Suprapubic skin (tissue), 4 donors: ENCODE data around the gene DNLZ. TPM values are rescaled to one million over a fixed set of nuclear protein-coding genes. Genes with fewer than 3 reads are reported as not detected.
A peak's percentile ranks its signal among the peaks of the same experiment; 100 is the strongest.

ENCODE experiments used
- DNase-seq, 2 donors: peaks; one replicate each; pipeline ENCODE4 v3.0.0-alpha.2; 2019; ENCODE audit warnings: low spot score in 2 of 2
- H3K27ac ChIP-seq: fragments of 200-600 bp; sonication (generic); one replicate; pipeline ENCODE4 v1.5.1; 2019
- H3K27me3 ChIP-seq: fragments of 200-600 bp; sonication (generic); one replicate; pipeline ENCODE4 v1.5.1; 2019
- H3K36me3 ChIP-seq: fragments of 200-600 bp; sonication (generic); one replicate; pipeline ENCODE4 v1.5.1; 2019
- H3K4me1 ChIP-seq: fragments of 200-600 bp; sonication (generic); one replicate; pipeline ENCODE4 v1.5.1; 2019
- H3K4me3 ChIP-seq: fragments of 200-600 bp; sonication (generic); one replicate; pipeline ENCODE4 v1.5.1; 2019; ENCODE audit warnings: mild to moderate bottlenecking
- H3K9me3 ChIP-seq: fragments of 200-600 bp; sonication (generic); one replicate; pipeline ENCODE4 v1.5.1; 2019
- CTCF ChIP-seq, 2 donors: fragments of 200-600 bp in 1 of 2; fragments of 450-650 bp in 1 of 2; sonication (generic) in 1 of 2; IDR thresholded peaks; one replicate each; pipeline ENCODE4 v1.5.1; 2016 to 2019; ENCODE audit warnings: antibody characterized with exemption in 2 of 2, mild to moderate bottlenecking in 1 of 2, moderate library complexity in 1 of 2
- EP300 ChIP-seq: sonication (generic); formaldehyde crosslinking; IDR thresholded peaks from one replicate; pipeline ENCODE4 v1.6.1; 2017; ENCODE audit warnings: antibody characterized with exemption
- POLR2A ChIP-seq, 2 donors: fragments of 450-650 bp; IDR thresholded peaks; one replicate each; pipeline ENCODE4 v1.6.1; 2017; ENCODE audit warnings: antibody characterized with exemption in 2 of 2, mild to moderate bottlenecking in 2 of 2, moderate library complexity in 2 of 2
- POLR2AphosphoS5 ChIP-seq, 3 donors: sonication (generic); formaldehyde crosslinking; IDR thresholded peaks; one replicate each; pipeline ENCODE4 v1.6.1; 2017; ENCODE audit warnings: antibody characterized with exemption in 3 of 3
- WGBS: methylation state at CpG from one replicate; pipeline ENCODE4 v1.1.5; 2018; 5-methylcytosine and 5-hydroxymethylcytosine counted together
- total RNA-seq, 4 donors: library from RNA; depleted of rRNA; stranded (reverse); fragments of >200 nt; gene quantifications; one replicate each; pipeline ENCODE4 v1.1.0, GENCODE V29; 2016

Gene DNLZ
- total RNA-seq, 4 donors from 2014 or later, result 11.3 to 46.4 (median 37.9) TPM

GRCh38 chr9:136375096-136375495, 11.6 kb upstream of the DNLZ start:
- Histone ChIP-seq H3K27me3 (no peaks in the 10 kb centered on the region), H3K4me1 (peaks cover 21% of the 10 kb centered on the region), H3K9me3 (no peaks in the 10 kb centered on the region), H3K4me3 (no peak overlapping the region), H3K27ac (no peak overlapping the region), H3K36me3 (peaks cover 24% of the 10 kb centered on the region)
- WGBS, result 89% methylated on average over 9 of the region's 12 CpGs
- no peak for TF ChIP-seq POLR2A (IDR thresholded peaks at IDR 0.05)
- TF ChIP-seq EP300, result no peak
- no peak for TF ChIP-seq POLR2AphosphoS5 (IDR thresholded peaks at IDR 0.05)
- TF ChIP-seq CTCF (IDR thresholded peaks at IDR 0.05), result no peak
- DNase-seq, result no peak

- Histone ChIP-seq H3K36me3 (peaks cover 15% of the 10 kb centered on the region), H3K27me3 (no peaks in the 10 kb centered on the region), H3K27ac (no peak overlapping the region), H3K4me3 (no peak overlapping the region), H3K4me1 (peaks cover 21% of the 10 kb centered on the region), H3K9me3 (no peaks in the 10 kb centered on the region)
- WGBS, result 42% methylated on average over 5 of the region's 14 CpGs
- DNase-seq, result no peak
- TF ChIP-seq EP300 (no peak), POLR2AphosphoS5 (IDR thresholded peaks at IDR 0.05) (no peak), POLR2A (IDR thresholded peaks at IDR 0.05) (no peak), CTCF (IDR thresholded peaks at IDR 0.05) (no peak)
These were observed 10.6 kb upstream of the DNLZ start for GRCh38 chr9:136374183-136374575.

GRCh38 chr9:136373300-136374182, 10.0 kb upstream of the DNLZ start, which contains the start of gene CARD9:
Gene CARD9, minus strand, starts transcription at chr9:136373669. Its CDS starts 1,591 bp downstream, at chr9:136372078.
- 27% methylated on average over 6 of the region's 27 CpGs for WGBS
- no peaks in the 10 kb centered on the region for H3K9me3 ChIP-seq
- peaks cover 21% of the 10 kb centered on the region for H3K4me1 ChIP-seq
- peaks cover 8% of the 10 kb centered on the region for H3K36me3 ChIP-seq
- no peak for DNase-seq
- no peak within 1 kb of the TSS for H3K27ac ChIP-seq
- H3K4me3 ChIP-seq, result peak within 1 kb of the TSS; percentile 29
- TF ChIP-seq EP300 (no peak), POLR2AphosphoS5 (IDR thresholded peaks at IDR 0.05) (no peak), POLR2A (IDR thresholded peaks at IDR 0.05) (no peak), CTCF (IDR thresholded peaks at IDR 0.05) (no peak)
- H3K27me3 ChIP-seq, result no peaks in the 10 kb centered on the region

DNA sequence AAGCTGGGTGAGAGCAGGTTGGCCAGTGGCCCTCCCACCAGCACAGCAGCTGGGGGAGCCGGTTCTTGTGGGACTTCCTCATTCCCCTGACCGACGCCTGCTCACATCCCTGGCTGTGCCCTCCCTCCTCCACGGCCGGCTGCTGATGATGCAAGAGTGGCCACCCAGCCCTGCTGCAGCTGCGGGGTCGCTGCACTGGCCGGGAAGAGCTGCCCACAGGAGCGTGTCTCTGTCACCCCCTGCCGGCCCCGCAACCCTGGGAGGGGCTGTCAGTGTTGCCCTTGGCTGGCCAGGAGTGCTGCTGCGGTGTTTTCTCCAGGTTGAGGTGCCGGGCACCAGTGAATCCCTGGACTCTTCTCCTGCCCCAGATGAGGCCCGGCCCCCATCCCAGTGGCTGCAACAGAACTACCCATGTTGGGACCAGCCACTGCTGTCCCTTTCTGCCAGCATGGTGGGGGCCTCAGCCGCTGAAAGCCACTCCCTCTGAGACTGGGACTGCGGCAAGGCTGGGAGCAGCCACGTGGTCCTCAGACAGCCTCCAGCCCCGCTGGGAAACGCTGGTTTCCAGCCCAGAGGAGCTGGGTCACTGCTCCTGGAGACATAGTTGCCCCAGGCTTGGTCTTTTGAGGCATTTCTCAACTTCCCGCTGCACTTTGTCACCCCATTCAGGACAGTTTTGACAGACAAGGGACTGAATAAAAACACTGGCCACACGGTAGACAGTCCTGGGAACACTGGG, 9.2 kb upstream of the DNLZ start:
- no peaks in the 10 kb centered on the region for H3K9me3 ChIP-seq
- H3K27me3 ChIP-seq, result no peaks in the 10 kb centered on the region
- H3K4me1 ChIP-seq, result peaks cover 21% of the 10 kb centered on the region
- 38% methylated on average over 11 of the region's 21 CpGs for WGBS
- H3K4me3 ChIP-seq, result peak overlapping the region; percentile 29
- peaks cover under 1% of the 10 kb centered on the region for H3K36me3 ChIP-seq
- no peak for DNase-seq
- TF ChIP-seq POLR2A (IDR thresholded peaks at IDR 0.05), result no peak
- no peak for TF ChIP-seq POLR2AphosphoS5 (IDR thresholded peaks at IDR 0.05)
- TF ChIP-seq CTCF (IDR thresholded peaks at IDR 0.05), result no peak
- no peak overlapping the region for H3K27ac ChIP-seq

DNA sequence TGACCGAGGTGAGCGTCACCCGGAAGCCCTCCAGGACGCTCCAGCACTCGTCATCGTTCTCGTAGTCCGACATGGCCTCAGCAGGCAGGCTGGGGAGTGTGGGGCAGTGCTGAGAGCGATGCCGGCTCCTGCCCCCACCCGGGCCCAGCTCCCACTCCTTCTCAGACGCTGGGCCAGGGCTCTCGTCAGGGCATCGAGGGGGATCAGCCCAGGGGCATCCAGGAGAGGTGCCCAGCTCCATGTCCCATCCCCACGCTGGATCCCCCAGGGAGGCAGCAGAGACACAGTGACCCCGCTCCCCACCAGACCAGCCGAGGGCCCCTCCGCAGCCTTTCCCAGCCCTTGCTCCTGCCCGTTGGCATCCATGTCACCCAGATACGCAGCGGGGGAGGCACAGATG, 8.5 kb upstream of the DNLZ start:
- Histone ChIP-seq H3K36me3 (no peaks in the 10 kb centered on the region), H3K27me3 (no peaks in the 10 kb centered on the region), H3K4me3 (no peak overlapping the region), H3K9me3 (no peaks in the 10 kb centered on the region), H3K27ac (no peak overlapping the region), H3K4me1 (peaks cover 21% of the 10 kb centered on the region)
- TF ChIP-seq POLR2A (IDR thresholded peaks at IDR 0.05) (no peak), POLR2AphosphoS5 (IDR thresholded peaks at IDR 0.05) (no peak), CTCF (IDR thresholded peaks at IDR 0.05) (no peak), EP300 (no peak)
- WGBS, result no CpG with 5 or more reads among the region's 21 CpGs
- no peak for DNase-seq
